SK-N-MC (cell line): Measurements from ENCODE around the gene TMEM185A.
"Not testable (repeated sequence)": the region's sequence is repeated elsewhere in the genome, so short reads cannot be mapped to it uniquely, and the experiment has no call there.

Source experiments
- EZH2 ChIP-seq: fragments of 200-600 bp; sonication (generic); IDR thresholded peaks from one replicate; pipeline ENCODE4 v1.6.1; 2017; ENCODE audit warnings: antibody characterized with exemption
- FOXP2 ChIP-seq: optimal IDR thresholded peaks from 2 replicates; pipeline ENCODE3; 2011; ENCODE audit warnings: mild to moderate bottlenecking, moderate library complexity; ENCODE audit not compliant: insufficient read depth; ENCODE audit errors: extremely low read length, control extremely low read depth
- POLR2AphosphoS5 ChIP-seq: IDR thresholded peaks from 2 replicates; pipeline ENCODE4 v1.6.1; 2012; ENCODE audit warnings: mild to moderate bottlenecking, low read depth, low read length, borderline replicate concordance

DNA sequence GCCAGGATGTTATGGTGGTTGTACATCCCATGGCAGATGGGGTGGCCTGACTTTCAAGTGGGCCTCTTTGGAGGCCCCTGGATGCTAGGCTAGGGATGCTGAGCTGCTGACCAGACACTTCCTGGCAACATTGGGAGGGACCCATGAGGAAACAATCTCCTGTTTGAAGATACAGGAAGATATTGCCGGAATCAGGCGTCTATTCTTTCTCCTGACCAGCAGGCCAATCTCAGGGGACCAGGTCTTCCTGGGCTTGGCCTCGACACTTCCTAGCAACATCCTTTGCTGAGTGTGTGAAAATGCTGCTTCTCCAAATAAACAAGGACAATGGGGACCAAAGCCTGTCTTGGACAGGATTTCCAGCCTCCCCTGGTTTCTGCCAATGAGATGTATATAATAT, 83.8 kb downstream of the TMEM185A start:
- not testable (repeated sequence) for TF ChIP-seq EZH2, POLR2AphosphoS5, FOXP2
